ENCODE results near the gene RETREG3.

- TF ChIP-seq TAF1 (IDR thresholded peaks at IDR 0.05; ENCODE audit: low read depth) (no peak), CTCF (IDR thresholded peaks at IDR 0.05; ENCODE audit: poor library complexity, severe bottlenecking) (no peak), SMC3 (conservative IDR thresholded peaks at IDR 0.05; ENCODE audit: poor library complexity) (no peak), RAD21 (conservative IDR thresholded peaks at IDR 0.05) (no peak), POLR2AphosphoS5 (IDR thresholded peaks at IDR 0.05) (no peak), EZH2 (IDR thresholded peaks at IDR 0.05; ENCODE audit: borderline replicate concordance, insufficient read depth, low read length, poor library complexity, severe bottlenecking) (no peak)
Observed at GRCh38 chr17:42547001-42547461, 62.1 kb downstream of the RETREG3 start.

All from neural cell (in vitro differentiated cells).